CD4-positive, alpha-beta T cell treated with Interleukin-17A for 4 hours (primary cell): ENCODE data around the gene PRIMPOL.
"Not testable (repeated sequence)": the region's sequence is repeated elsewhere in the genome, so short reads cannot be mapped to it uniquely, and the experiment has no call there.

Source experiments
- DNase-seq: peaks from one replicate; pipeline ENCODE4 v3.0.0-alpha.2; 2020; ENCODE audit warnings: mixed read lengths

Gene PRIMPOL, protein sequence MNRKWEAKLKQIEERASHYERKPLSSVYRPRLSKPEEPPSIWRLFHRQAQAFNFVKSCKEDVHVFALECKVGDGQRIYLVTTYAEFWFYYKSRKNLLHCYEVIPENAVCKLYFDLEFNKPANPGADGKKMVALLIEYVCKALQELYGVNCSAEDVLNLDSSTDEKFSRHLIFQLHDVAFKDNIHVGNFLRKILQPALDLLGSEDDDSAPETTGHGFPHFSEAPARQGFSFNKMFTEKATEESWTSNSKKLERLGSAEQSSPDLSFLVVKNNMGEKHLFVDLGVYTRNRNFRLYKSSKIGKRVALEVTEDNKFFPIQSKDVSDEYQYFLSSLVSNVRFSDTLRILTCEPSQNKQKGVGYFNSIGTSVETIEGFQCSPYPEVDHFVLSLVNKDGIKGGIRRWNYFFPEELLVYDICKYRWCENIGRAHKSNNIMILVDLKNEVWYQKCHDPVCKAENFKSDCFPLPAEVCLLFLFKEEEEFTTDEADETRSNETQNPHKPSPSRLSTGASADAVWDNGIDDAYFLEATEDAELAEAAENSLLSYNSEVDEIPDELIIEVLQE

DNA sequence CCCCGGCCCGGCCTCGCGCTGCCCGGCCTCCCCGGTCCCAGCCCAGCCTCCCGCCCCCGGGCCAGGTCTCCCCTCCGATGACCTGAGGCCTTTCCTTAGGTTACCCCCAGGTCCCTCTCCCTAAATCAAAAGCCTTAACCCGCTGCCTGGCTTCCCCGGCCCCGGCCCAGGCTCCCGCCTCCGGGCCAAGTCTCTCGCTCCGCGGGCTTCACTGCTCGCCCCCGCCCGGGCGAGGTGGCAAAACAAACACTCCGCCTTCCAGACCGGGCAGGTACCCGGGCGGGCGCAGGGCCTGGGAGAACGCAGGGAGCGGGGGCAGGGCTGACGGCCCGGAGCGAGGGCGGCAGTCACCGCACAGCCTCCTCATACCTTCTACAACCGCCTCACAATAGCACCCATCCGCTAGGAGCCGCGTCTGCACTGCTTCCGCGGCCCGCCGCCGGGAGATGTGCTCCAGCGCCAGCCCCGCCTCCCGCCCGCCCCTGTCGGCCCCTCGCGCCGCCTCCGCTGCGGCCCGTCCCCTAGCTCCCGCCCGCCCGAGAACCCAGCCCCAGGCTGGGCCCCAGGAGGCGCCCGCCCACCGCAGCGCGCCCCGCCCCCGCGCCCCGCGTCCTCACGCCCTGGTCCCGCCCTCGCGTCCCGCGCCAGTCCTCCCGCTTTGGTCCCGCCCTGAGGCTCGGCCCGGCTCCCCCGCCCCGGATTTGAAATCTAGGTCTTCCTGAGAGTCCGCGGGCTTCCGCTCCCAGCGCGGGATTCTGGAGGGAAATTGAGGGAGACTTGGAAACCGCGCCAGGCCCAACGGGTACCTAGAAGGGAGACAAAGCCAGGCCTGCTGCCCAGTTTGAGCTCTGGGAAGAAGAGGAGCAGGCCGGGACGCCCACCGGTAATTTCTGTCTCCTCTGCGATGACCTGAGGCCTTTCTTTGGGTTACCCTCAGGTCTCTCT, at the start of gene PRIMPOL, which contains the start of gene CASP3:
TSS of gene PRIMPOL (plus strand) at position 713 of the 945 bp plus-strand sequence. CDS start 7,403 bp downstream, outside the sequence.
TSS of gene CASP3 (minus strand) at position 422 of the 945 bp plus-strand sequence. CDS start 10,994 bp downstream, outside the sequence.
- peak; percentile 98 for DNase-seq

DNA sequence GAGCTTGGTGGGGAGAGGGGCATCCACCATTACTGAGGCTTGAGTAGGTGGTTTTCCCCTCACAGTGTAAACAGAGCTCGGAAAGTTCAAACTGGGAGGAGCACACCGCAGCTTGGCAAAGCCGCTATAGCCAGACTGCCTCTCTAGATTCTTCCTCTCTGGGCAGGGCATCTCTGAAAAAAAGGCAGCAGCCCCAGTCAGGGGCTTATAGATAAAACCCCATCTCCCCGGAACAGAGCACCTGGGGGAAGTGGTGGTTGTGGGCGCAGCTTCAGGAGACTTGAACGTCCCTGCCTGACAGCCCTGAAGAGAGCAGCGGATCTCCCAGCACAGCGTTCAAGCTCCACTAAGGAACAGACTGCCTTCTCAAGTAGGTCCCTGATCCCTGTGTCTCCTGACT, 48.6 kb upstream of the PRIMPOL start:
- peak; percentile 8 for DNase-seq

DNA sequence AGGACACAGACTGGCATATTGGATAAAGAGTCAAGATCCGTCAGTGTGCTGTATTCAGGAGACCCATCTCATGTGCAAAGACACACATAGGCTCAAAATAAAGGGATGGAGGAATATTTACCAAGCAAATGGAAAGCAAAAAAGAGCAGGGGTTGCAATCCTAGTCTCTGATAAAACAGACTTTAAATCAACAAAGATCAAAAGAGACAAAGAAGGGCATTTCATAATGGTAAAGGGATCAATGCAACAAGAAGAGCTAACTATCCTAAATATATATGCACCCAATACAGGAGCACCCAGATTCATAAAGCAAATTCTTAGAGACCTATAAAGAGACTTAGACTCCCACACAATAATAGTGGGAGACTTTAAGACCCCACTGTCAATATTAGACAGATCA, 46.7 kb upstream of the PRIMPOL start:
- DNase-seq = not testable (repeated sequence)

DNA sequence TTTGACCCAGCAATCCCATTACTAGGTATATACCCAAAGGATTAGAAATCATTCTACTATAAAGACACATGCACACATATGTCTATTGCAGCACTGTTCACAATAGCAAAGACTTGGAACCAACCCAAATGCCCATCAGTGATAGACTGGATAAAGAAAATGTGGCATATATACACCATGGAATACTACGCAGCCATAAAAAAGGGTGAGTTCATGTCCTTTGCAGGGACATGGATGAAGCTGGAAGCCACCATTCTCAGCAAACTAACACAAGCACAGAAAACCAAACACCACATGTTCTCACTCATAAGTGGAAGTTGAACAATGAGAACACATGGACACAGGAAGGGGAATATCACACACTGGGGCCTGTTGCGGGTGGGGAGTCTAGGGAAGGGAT, 42.1 kb upstream of the PRIMPOL start:
- DNase-seq = not testable (repeated sequence)

DNA sequence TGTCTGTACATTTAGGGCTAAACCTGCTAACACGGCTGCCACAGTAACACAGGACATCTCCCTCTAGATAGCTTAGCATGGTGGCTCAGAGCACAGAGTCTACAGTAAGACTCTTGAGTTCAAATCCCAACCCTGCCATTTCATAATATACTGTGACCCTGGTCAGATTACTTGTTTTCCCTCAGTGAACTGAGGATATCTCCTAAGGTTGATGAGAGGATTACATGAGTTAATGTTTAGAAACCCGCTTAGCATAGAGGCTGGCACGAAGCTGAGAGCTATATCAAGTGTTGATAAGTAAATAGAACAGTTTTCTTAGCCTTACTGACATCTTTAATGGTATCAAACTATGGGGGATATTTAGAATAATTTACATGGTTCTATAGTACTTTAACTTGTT, 37.5 kb upstream of the PRIMPOL start:
- DNase-seq = no peak

DNA sequence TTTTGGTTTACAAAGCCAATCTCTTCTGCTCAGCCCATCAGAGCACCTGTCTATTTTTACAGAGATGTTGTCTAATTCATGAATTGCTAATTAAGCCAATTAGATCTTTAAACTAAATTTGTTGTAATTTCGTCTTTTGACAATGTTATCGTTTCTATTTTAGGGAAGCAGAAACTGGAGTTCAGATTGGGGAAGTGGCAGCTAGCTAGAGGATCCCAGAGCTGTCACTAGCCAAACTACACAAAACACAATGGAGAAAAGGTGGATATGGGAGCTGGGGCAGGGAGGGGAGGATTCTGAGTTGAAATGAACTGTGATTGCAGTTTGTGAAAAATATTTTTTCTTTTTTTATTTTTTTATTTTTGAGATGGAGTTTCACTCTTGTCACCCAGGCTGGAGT, 36.1 kb upstream of the PRIMPOL start:
- DNase-seq = no peak

DNA sequence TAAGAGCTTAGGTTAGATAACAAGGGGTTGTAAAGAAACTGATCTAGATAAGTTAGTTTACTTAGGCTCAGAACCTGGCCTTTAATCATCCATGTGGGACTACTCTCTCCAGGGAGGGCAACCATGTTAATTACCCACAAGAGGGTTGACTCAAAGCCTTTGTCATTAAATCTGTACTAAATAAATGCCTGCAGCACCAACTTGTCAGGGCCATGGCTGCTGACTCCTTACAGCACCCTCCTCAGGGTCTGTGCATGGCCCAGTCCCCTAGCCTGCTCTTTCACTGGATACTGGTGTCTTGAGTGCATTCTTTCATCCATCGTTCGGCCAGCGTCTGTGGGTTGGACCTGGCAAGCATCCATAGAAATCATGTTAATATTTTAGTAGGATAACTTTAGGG, 35.0 kb upstream of the PRIMPOL start:
- no peak for DNase-seq

- DNase-seq = not testable (repeated sequence)
Observed at GRCh38 chr4:184616168-184616567, 33.4 kb upstream of the PRIMPOL start.

- DNase-seq = no peak
Observed at GRCh38 chr4:184616633-184617551, 32.6 kb upstream of the PRIMPOL start.

DNA sequence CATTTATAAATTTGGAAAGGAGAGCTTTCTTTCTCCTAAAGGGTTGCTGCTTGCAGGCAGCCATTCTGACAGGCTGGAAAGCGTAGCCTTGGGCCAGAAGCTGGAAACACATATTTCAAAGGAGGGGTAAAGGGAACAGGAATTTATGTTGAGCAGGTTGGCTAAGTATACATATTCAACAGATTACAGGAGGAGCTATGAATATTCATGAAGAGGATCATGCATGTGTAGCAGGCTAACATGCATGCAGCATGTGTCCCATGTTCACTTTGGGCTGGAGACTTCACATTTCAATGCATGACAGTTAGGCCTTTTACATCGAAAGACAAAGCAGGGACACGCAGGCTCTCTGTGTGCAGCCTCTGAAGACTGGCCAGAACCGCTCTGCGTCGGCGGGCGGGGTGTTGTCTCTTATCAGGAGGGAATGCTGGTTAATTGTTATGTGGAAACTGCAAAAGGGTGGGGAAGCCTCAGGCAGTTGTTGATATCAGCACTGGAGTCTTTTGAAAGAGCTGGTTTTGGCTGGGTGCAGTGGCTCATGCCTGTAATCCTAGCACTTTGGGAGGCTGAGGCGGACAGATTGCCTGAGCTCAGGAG, 31.8 kb upstream of the PRIMPOL start:
- DNase-seq = no peak

- no peak for DNase-seq
Observed at GRCh38 chr4:184620212-184620867, 29.2 kb upstream of the PRIMPOL start.

- no peak for DNase-seq
Observed at GRCh38 chr4:184621518-184621917, 28.0 kb upstream of the PRIMPOL start.

- DNase-seq = not testable (repeated sequence)
Observed at GRCh38 chr4:184624504-184624903, 25.0 kb upstream of the PRIMPOL start.

GRCh38 chr4:184624972-184625554, 24.5 kb upstream of the PRIMPOL start:
- DNase-seq = no peak

- peak; percentile 14 for DNase-seq
Observed at GRCh38 chr4:184625783-184626596, 23.5 kb upstream of the PRIMPOL start.

- no peak for DNase-seq
Observed at GRCh38 chr4:184628103-184628502, 21.4 kb upstream of the PRIMPOL start.

- DNase-seq = no peak
Observed at GRCh38 chr4:184632842-184633241, 16.7 kb upstream of the PRIMPOL start.

DNA sequence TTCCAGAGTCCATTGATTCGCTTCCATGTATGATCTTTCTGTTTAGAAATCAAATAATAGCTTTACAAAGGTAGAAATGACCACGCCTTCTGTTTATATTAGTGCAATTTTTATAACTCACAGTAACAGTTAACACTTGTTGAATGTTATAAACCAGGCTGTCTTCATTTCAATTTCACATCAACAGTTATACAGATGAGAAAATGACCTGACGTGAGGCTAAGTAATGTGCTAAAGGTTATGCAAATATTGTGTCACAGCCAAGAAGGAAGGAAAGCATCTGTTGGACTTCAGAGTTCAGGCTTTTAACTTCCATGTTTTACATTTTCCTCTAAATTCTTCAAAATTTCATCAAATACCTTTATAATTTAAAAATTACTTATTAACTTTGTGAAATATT, 14.2 kb upstream of the PRIMPOL start:
- no peak for DNase-seq

DNA sequence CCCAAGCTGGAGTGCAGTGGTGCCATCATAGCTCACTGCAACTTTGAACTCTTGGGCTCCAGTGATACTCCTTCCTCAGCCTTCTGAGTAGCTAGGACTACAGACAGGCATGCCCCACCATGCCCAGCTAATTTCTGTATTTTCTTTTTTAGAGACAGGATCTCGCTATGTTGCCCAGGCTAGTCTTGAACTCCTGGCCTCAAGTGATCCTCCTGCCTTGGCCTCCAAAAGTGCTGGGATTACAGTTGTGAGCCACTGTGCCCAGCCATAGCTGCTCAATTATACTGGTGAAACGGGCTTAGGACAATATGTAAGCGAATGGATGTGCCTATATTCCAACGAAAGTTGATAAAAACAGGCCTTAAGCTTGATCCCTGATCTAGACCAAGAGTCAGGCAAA, 13.4 kb upstream of the PRIMPOL start:
- no peak for DNase-seq

GRCh38 chr4:184636897-184637296, 12.6 kb upstream of the PRIMPOL start:
- no peak for DNase-seq
